Tibial artery (tissue), 4 donors: Measurements from ENCODE around the gene GNPTAB.

Experiments used
- DNase-seq, 2 donors: peaks; one replicate each; pipeline ENCODE4 v3.0.0-alpha.2; 2019
- H3K27ac ChIP-seq, 2 donors: fragments of 200-600 bp; sonication (generic) in 1 of 2; 1 replicate in 1 of 2; 2 replicates in 1 of 2; pipeline ENCODE4 v1.5.1; 2018 to 2019; ENCODE audit warnings: mild to moderate bottlenecking in 1 of 2
- H3K27me3 ChIP-seq, 2 donors: fragments of 200-600 bp; sonication (generic) in 1 of 2; one replicate each; pipeline versions ENCODE4 v1.5.1 to v1.6.0; 2016 to 2019
- H3K36me3 ChIP-seq, 3 donors: fragments of 200-600 bp; sonication (generic) in 2 of 3; one replicate each; pipeline ENCODE4 v1.5.1; 2016 to 2019; ENCODE audit warnings: mild to moderate bottlenecking in 2 of 3
- H3K4me1 ChIP-seq, 4 donors: fragments of 200-600 bp; sonication (generic) in 2 of 4; 1 replicate in 3 of 4; 2 replicates in 1 of 4; pipeline ENCODE4 v1.5.1; 2016 to 2019
- H3K4me3 ChIP-seq, 2 donors: fragments of 200-600 bp; sonication (generic) in 1 of 2; 1 replicate in 1 of 2; 2 replicates in 1 of 2; pipeline ENCODE4 v1.5.1; 2018 to 2019; ENCODE audit warnings: mild to moderate bottlenecking in 2 of 2
- H3K9me3 ChIP-seq, 3 donors: fragments of 200-600 bp; sonication (generic) in 1 of 3; one replicate each; pipeline ENCODE4 v1.5.1; 2016 to 2019
- CTCF ChIP-seq, 2 experiments: fragments of 200-600 bp in 1 of 2; fragments of 450-650 bp in 1 of 2; IDR thresholded peaks; one replicate each; pipeline ENCODE4 v1.5.1; 2017 to 2019; ENCODE audit warnings: antibody characterized with exemption in 2 of 2, mild to moderate bottlenecking in 1 of 2, moderate library complexity in 1 of 2
- intact Hi-C: fragments of 100-400 bp; cut with DNase I; formaldehyde crosslinking; loops from one replicate; pipeline ENCODE4 v1.15.0; 2023; ENCODE audit warnings: low total_unique reads

Gene GNPTAB

GRCh38 chr12:101780599-101780998 lies 50.2 kb downstream of the GNPTAB start:
- no peak for DNase-seq
- H3K4me1 ChIP-seq = peaks cover 0 to 8% (median 0%) of the 10 kb centered on the region in 4 donors
- no peaks in the 10 kb centered on the region for H3K9me3 ChIP-seq
- peaks cover 0 to 43% (median 21%) of the 10 kb centered on the region in 3 donors for H3K36me3 ChIP-seq
- no peaks in the 10 kb centered on the region for H3K27me3 ChIP-seq
- TF ChIP-seq CTCF (IDR thresholded peaks at IDR 0.05) = no peak
- H3K4me3 ChIP-seq = no peak overlapping the region
- no peak overlapping the region for H3K27ac ChIP-seq
- intact Hi-C loops = no loop called here

GRCh38 chr12:101779626-101780025 lies 51.1 kb downstream of the GNPTAB start:
- intact Hi-C loops = no loop called here
- H3K27ac ChIP-seq = no peak overlapping the region
- no peak for TF ChIP-seq CTCF (IDR thresholded peaks at IDR 0.05)
- no peaks in the 10 kb centered on the region for H3K27me3 ChIP-seq
- no peaks in the 10 kb centered on the region for H3K9me3 ChIP-seq
- H3K36me3 ChIP-seq = peaks cover 0 to 34% (median 14%) of the 10 kb centered on the region in 3 donors
- no peak overlapping the region for H3K4me3 ChIP-seq
- DNase-seq = no peak
- peaks cover 0 to 8% (median 0%) of the 10 kb centered on the region in 4 donors for H3K4me1 ChIP-seq

- TF ChIP-seq CTCF (IDR thresholded peaks at IDR 0.05) = no peak
Observed at GRCh38 chr12:101779200-101779599, 51.6 kb downstream of the GNPTAB start.

GRCh38 chr12:101777978-101778377 lies 52.8 kb downstream of the GNPTAB start:
- intact Hi-C loops = loop anchor here (2.0 kb wide), 1 partner anchor 63 kb away; no protein-coding TSS in a partner anchor
- H3K27me3 ChIP-seq = no peaks in the 10 kb centered on the region

More at GRCh38 chr12:101779200-101779599, 51.6 kb downstream of the GNPTAB start:
- no peaks in the 10 kb centered on the region for H3K27me3 ChIP-seq
- H3K4me3 ChIP-seq = no peak overlapping the region
- intact Hi-C loops = no loop called here
- peaks cover 0 to 29% (median 11%) of the 10 kb centered on the region in 3 donors for H3K36me3 ChIP-seq
- no peak for DNase-seq
- no peak overlapping the region for H3K27ac ChIP-seq
- no peaks in the 10 kb centered on the region for H3K9me3 ChIP-seq
- peaks cover 0 to 8% (median 0%) of the 10 kb centered on the region in 4 donors for H3K4me1 ChIP-seq

GRCh38 chr12:101777485-101777884 lies 53.3 kb downstream of the GNPTAB start:
- Histone ChIP-seq H3K27me3 (no peaks in the 10 kb centered on the region), H3K36me3 (peaks cover 0 to 23% (median 11%) of the 10 kb centered on the region in 3 donors), H3K4me1 (no peaks in the 10 kb centered on the region), H3K9me3 (no peaks in the 10 kb centered on the region), H3K4me3 (no peak overlapping the region), H3K27ac (no peak overlapping the region)
- no peak for TF ChIP-seq CTCF (IDR thresholded peaks at IDR 0.05)
- intact Hi-C loops = loop anchor here (2.0 kb wide), 1 partner anchor 63 kb away; no protein-coding TSS in a partner anchor
- DNase-seq = no peak

More at GRCh38 chr12:101777978-101778377, 52.8 kb downstream of the GNPTAB start:
- TF ChIP-seq CTCF (IDR thresholded peaks at IDR 0.05) = no peak
- no peak overlapping the region for H3K27ac ChIP-seq
- H3K36me3 ChIP-seq = peaks cover 0 to 23% (median 11%) of the 10 kb centered on the region in 3 donors
- DNase-seq = no peak
- no peak overlapping the region for H3K4me3 ChIP-seq
- no peaks in the 10 kb centered on the region for H3K9me3 ChIP-seq
- peaks cover 0 to 2% (median 0%) of the 10 kb centered on the region in 4 donors for H3K4me1 ChIP-seq
